GM12872 (cell line): ENCODE measurements around the gene ACAN.

Experiments used
- CTCF ChIP-seq: IDR thresholded peaks from 3 replicates; pipeline ENCODE4 v1.5.1; 2011; ENCODE audit warnings: low read depth, mild to moderate bottlenecking, low read length, moderate library complexity; ENCODE audit not compliant: insufficient read depth

ACAN gene

DNA sequence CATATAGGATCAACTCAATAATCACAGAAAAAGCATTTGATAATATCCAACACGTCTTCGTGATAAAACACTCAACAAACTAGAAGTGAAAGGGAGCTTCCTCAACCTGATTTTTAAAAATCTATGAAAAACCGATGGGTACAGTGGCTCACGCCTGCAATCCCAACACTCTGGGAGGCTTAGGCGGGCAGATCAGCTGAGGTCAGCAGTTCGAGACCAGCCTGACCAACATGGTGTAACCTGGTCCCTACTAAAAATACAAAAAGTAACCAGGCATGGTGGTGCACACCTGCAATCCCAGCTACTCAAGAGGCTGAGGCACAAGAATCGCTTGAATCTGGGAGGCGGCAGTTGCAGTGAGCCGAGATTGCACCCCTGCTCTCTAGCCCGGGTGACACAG is 112.1 kb downstream of the ACAN start:
- no peak for TF ChIP-seq CTCF

DNA sequence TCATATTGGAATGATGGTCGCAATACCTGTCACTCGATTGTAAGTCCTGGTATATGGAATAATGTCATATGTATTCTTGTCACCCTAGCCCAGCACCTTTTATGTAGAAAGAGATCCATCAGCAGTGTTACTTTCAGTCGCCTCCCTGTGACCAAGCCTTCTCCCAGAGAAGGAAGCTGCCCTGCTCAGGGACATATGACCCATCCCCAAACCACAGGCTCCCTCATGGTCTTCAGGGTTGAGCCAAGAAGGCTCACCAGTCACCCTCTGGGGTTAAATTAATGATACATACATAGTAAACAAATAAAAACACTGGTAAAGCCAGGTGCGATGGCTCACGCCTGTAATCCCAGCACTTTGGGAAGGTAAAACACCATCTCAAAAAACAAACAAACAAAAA is 114.5 kb downstream of the ACAN start:
- TF ChIP-seq CTCF: no peak

DNA sequence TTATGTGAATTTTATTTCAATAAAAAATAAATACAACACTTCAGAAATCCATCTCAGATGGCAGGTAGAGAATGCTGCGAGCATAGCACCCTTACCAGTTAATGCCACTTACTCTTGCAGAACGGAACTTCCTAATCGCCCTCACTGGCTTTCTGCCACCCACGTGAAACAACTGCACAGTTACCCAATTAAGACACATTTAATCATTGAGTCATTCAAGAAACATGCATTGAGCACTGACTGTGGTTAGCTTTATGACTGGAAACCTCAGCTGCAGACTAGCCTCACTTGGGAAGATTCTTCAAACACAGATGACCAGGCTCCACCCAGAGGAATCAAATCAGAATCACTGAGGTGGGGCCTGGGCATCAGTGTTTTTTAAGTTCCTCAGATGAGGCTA is 115.5 kb downstream of the ACAN start:
- no peak for TF ChIP-seq CTCF

- TF ChIP-seq CTCF: no peak
Measured at GRCh38 chr15:88920186-88920891, 117.1 kb downstream of the ACAN start.
